ENCODE results near the gene ATF7. TPM values are rescaled to one million over a fixed set of nuclear protein-coding genes. Genes with fewer than 3 reads are reported as not detected.

The ATF7 gene
- total and polyA plus RNA-seq, 2 of the 13 experiments (the other 11 are each of a cell fraction or from before 2014, with no cell fraction given) = 9.6 to 16.2 TPM

Small RNA genes within 50 kb of the gene (small RNA-seq; reads per million reads assigned to genes)
- gene AC023509.3 (ENCODE audit: insufficient read depth in 2 of 3, insufficient read length in 3 of 3, low read depth in 2 of 3, low replicate concordance in 1 of 3) = 0 reads per million in 3 experiments

Other genes starting within 250 kb of the ATF7 start
- 27.5 and 46.7 TPM in 2 replicates for gene SP1, start 246.2 kb downstream of the ATF7 start, total RNA-seq (2016; rRNA removed; fragmentation: Illumina TruSeq; extraction: Trizol)
- gene SP1, start 246.2 kb downstream of the ATF7 start, polyA plus RNA-seq (2011; rRNA removed) = 26.5 and 27.3 TPM in 2 replicates
- 0.58 and 0.90 TPM in 2 replicates for gene AMHR2, start 202.5 kb downstream of the ATF7 start, total RNA-seq (2016; rRNA removed; fragmentation: Illumina TruSeq; extraction: Trizol)
- gene AMHR2, start 202.5 kb downstream of the ATF7 start, polyA plus RNA-seq (2011; rRNA removed) = 0.24 and 0.50 TPM in 2 replicates
- gene PRR13, start 184.6 kb downstream of the ATF7 start, total RNA-seq (2016; rRNA removed; fragmentation: Illumina TruSeq; extraction: Trizol) = 102 and 109 TPM in 2 replicates
- gene PRR13, start 184.6 kb downstream of the ATF7 start, polyA plus RNA-seq (2011; rRNA removed) = 65.0 and 70.4 TPM in 2 replicates
- 154 and 265 TPM in 2 replicates for gene PCBP2, start 174.3 kb downstream of the ATF7 start, total RNA-seq (2016; rRNA removed; fragmentation: Illumina TruSeq; extraction: Trizol)
- gene PCBP2, start 174.3 kb downstream of the ATF7 start, polyA plus RNA-seq (2011; rRNA removed) = 345 and 390 TPM in 2 replicates
- 0.13 and 0.20 TPM in 2 replicates for gene MAP3K12, start 126.9 kb downstream of the ATF7 start, total RNA-seq (2016; rRNA removed; fragmentation: Illumina TruSeq; extraction: Trizol)
- gene MAP3K12, start 126.9 kb downstream of the ATF7 start, polyA plus RNA-seq (2011; rRNA removed) = 1.1 and 1.3 TPM in 2 replicates
- 39.5 and 55.5 TPM in 2 replicates for gene TARBP2, start 125.1 kb downstream of the ATF7 start, total RNA-seq (2016; rRNA removed; fragmentation: Illumina TruSeq; extraction: Trizol)
- gene TARBP2, start 125.1 kb downstream of the ATF7 start, polyA plus RNA-seq (2011; rRNA removed) = 47.0 and 49.2 TPM in 2 replicates
- 0.51 TPM in 1 of 2 replicates, not detected in the other for gene NPFF, start 118.9 kb downstream of the ATF7 start, total RNA-seq (2016; rRNA removed; fragmentation: Illumina TruSeq; extraction: Trizol)
- gene NPFF, start 118.9 kb downstream of the ATF7 start, polyA plus RNA-seq (2011; rRNA removed) = not detected in 2 replicates
- gene ATP5MC2, start 49.7 kb upstream of the ATF7 start, total RNA-seq (2016; rRNA removed; fragmentation: Illumina TruSeq; extraction: Trizol) = 230 and 280 TPM in 2 replicates
- gene ATP5MC2, start 49.7 kb upstream of the ATF7 start, polyA plus RNA-seq (2011; rRNA removed) = 257 and 310 TPM in 2 replicates
- gene CALCOCO1, start 101.1 kb upstream of the ATF7 start, total RNA-seq (2016; rRNA removed; fragmentation: Illumina TruSeq; extraction: Trizol) = 4.9 and 7.7 TPM in 2 replicates
- 47.7 and 57.2 TPM in 2 replicates for gene CALCOCO1, start 101.1 kb upstream of the ATF7 start, polyA plus RNA-seq (2011; rRNA removed)
- gene CISTR, start 125.6 kb upstream of the ATF7 start, total RNA-seq (2016; rRNA removed; fragmentation: Illumina TruSeq; extraction: Trizol) = not detected in 2 replicates
- gene CISTR, start 125.6 kb upstream of the ATF7 start, polyA plus RNA-seq (2011; rRNA removed) = not detected in 2 replicates

All from HepG2 (cell line).